Neural crest cell (in vitro differentiated cells): ENCODE results near the gene DHDH. TPM values are rescaled to one million over a fixed set of nuclear protein-coding genes. Genes with fewer than 3 reads are reported as not detected.

Experiments
- DNase-seq: peaks from one replicate; pipeline ENCODE4 v3.0.0; 2021; ENCODE audit warnings: low read depth, mixed read lengths, low spot score
- H3K27ac Mint-ChIP-seq: one replicate; pipeline ENCODE4 v1.8.0; 2021; ENCODE audit warnings: mild to moderate bottlenecking, mixed read lengths; ENCODE audit not compliant: unreplicated experiment
- H3K27me3 Mint-ChIP-seq: 2 replicates; pipeline ENCODE4 v1.8.0; 2021; ENCODE audit warnings: low read depth, mild to moderate bottlenecking, mixed read lengths
- H3K36me3 Mint-ChIP-seq: 2 replicates; pipeline ENCODE4 v1.8.0; 2021; ENCODE audit warnings: low read depth, mild to moderate bottlenecking, mixed read lengths
- H3K4me1 Mint-ChIP-seq: 2 replicates; pipeline ENCODE4 v1.8.0; 2021; ENCODE audit warnings: mixed read lengths
- H3K4me3 Mint-ChIP-seq: one replicate; pipeline ENCODE4 v1.8.0; 2021; ENCODE audit warnings: mild to moderate bottlenecking, mixed read lengths
- H3K9me3 Mint-ChIP-seq: 2 replicates; pipeline ENCODE4 v1.8.0; 2021; ENCODE audit warnings: mixed read lengths
- total RNA-seq: library from RNA; stranded (reverse); gene quantifications from 2 replicates; pipeline ENCODE4 v1.2.1, GENCODE V29; 2021
- TF ChIP-seq, protein P1 (sequence below): fragments of 200-600 bp; sonication (generic); conservative IDR thresholded peaks from 2 replicates; pipeline ENCODE4 v1.5.0; 2021; ENCODE audit warnings: antibody characterized with exemption, mild to moderate bottlenecking

The DHDH gene
- total RNA-seq, 1 donor from 2014 or later = 0.47 TPM

DNA sequence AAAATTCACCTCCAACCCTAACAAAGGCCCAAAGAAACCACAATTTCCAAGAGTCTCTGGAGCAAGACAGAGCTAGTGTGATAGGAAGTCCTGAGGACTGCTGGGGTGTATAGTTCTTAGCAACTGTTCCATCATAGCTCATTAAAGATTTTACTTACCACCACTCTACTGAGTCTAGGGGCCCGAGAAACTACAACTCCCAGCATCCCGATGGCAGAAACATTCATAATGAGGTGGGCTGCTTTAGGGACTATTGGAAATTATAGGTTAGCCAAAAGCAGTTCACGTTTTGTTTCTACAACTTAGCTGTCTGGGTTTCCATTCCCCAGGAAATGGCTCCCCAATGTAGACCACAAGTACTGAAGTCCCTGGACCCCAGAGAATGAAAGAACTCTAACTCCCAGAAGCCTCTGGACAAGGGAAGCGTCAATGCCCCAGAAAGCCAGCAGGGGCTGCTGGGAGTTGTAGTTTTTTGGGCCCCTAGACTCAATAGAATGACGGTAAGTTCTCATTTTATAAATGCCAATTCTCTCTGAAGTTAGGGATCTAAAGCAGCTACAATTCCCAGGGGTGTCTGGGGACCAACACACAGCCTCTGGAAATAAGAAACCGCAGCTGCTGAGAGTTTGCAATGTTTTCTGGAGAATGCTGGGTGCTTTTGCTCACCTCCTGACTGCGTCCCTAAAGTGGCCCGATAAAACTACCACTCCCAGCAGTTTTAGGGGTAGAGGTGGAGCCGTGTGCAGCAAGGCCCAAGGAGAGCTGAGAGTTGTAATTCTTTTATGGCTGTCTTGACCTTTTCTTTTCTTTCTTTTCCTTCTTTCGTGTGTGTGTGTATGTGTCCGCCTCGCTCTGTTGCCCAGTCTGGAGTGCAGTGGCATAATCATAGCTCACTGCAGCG is 42.7 kb downstream of the DHDH start:
- no peak overlapping the region for H3K4me3 Mint-ChIP-seq
- peak; percentile 41 for DNase-seq
- TF ChIP-seq, protein P1, sequence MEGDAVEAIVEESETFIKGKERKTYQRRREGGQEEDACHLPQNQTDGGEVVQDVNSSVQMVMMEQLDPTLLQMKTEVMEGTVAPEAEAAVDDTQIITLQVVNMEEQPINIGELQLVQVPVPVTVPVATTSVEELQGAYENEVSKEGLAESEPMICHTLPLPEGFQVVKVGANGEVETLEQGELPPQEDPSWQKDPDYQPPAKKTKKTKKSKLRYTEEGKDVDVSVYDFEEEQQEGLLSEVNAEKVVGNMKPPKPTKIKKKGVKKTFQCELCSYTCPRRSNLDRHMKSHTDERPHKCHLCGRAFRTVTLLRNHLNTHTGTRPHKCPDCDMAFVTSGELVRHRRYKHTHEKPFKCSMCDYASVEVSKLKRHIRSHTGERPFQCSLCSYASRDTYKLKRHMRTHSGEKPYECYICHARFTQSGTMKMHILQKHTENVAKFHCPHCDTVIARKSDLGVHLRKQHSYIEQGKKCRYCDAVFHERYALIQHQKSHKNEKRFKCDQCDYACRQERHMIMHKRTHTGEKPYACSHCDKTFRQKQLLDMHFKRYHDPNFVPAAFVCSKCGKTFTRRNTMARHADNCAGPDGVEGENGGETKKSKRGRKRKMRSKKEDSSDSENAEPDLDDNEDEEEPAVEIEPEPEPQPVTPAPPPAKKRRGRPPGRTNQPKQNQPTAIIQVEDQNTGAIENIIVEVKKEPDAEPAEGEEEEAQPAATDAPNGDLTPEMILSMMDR = no peak
- no peaks in the 10 kb centered on the region for H3K9me3 Mint-ChIP-seq
- peaks cover under 1% of the 10 kb centered on the region for H3K4me1 Mint-ChIP-seq
- no peaks in the 10 kb centered on the region for H3K27me3 Mint-ChIP-seq
- peaks cover 6% of the 10 kb centered on the region for H3K36me3 Mint-ChIP-seq
- peak overlapping the region; percentile 58 for H3K27ac Mint-ChIP-seq

DNA sequence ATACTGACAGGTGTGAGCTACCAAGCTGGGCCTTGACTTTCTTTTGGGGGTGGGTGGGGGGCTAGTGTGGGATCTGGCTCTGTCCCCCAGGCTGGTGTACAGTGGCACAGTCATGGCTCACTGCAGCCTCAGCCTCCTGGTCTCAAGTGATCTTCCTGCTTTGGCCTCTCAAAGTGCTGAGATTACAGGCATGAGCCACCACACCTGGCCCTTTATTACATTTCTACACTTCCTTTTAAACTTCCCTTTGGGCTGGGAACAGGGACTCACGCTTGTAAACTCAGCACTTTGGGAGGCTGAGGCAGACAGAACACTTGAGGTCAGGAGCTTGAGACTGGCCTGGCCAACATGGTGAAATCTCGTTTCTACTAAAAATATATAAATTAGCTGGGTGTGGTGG is 43.6 kb downstream of the DHDH start:
- no peak for DNase-seq
- peaks cover 7% of the 10 kb centered on the region for H3K36me3 Mint-ChIP-seq

DNA sequence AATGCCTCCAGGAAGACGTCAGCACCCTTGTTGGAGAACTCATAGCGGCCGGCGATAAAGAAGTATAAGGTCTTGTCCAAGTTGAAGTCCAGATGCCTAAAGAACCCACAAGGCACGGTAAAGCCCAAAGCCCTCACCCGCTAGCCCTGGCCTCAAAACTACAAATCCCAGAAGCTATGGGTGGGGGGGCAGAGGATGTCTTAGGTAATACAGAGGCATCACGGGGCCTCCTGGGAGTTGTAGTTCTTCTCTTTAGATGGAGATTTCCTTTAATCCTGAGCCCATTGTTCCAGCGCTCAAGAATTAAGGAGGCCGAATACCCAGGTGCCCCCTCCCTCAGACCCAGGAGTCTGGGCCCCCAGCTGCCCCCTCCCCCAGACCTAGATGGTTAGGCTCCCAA is 48.8 kb downstream of the DHDH start:
- no peak overlapping the region for H3K27ac Mint-ChIP-seq
- TF ChIP-seq, protein P1 = no peak
- no peaks in the 10 kb centered on the region for H3K27me3 Mint-ChIP-seq
- no peak overlapping the region for H3K4me3 Mint-ChIP-seq
- H3K36me3 Mint-ChIP-seq = peaks cover 10% of the 10 kb centered on the region
- no peaks in the 10 kb centered on the region for H3K4me1 Mint-ChIP-seq
- no peak for DNase-seq
- H3K9me3 Mint-ChIP-seq = no peaks in the 10 kb centered on the region

More for the DNA sequence above, 43.6 kb downstream of the DHDH start:
- H3K27ac Mint-ChIP-seq = no peak overlapping the region
- H3K4me1 Mint-ChIP-seq = no peaks in the 10 kb centered on the region
- TF ChIP-seq, protein P1 = no peak
- no peaks in the 10 kb centered on the region for H3K27me3 Mint-ChIP-seq
- H3K9me3 Mint-ChIP-seq = no peaks in the 10 kb centered on the region
- no peak overlapping the region for H3K4me3 Mint-ChIP-seq

DNA sequence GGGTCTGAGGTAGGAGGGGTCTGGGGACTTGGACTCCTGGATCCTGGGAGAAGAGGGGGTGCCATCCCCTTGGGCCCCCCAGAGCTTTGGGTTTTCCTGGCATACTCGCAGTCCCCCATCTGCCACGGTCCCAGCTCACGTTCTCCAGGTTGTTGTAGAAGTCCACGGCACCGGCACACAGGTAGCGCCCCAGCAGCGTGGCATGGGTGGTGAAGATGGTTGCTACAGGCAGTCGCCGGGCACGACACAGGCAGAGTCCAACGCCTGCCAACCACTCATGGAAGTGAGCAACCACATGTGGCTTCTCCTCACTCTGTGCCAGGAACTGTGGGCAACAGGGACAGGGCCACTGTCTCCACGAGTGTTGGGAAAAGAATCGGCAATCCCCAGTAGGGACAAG is 52.2 kb downstream of the DHDH start:
- no peaks in the 10 kb centered on the region for H3K27me3 Mint-ChIP-seq
- H3K36me3 Mint-ChIP-seq = peaks cover 11% of the 10 kb centered on the region
- TF ChIP-seq, protein P1 = no peak
- no peak overlapping the region for H3K4me3 Mint-ChIP-seq
- DNase-seq = no peak
- no peak overlapping the region for H3K27ac Mint-ChIP-seq
- H3K4me1 Mint-ChIP-seq = peaks cover 5% of the 10 kb centered on the region
- no peaks in the 10 kb centered on the region for H3K9me3 Mint-ChIP-seq

DNA sequence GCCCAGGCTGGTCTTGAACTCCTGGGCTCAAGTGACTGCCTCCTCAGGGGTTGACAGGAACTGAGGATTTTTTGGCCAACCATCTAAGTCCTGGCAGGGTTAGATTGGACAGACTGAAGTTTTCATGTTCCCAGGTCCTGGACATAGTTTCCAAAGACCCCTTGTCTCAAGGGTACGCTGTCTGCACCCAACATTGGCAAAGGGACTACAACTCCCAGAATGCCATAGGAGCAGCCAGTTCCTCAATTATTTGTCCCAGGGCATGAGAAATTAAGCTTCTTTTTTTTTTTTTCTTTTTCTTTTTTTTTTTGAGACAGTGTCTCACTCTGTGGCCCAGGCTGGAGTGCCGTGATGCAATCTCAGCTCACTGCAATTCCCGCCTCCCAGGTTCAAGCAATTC is 52.7 kb downstream of the DHDH start:
- peaks cover 9% of the 10 kb centered on the region for H3K4me1 Mint-ChIP-seq
- TF ChIP-seq, protein P1 = no peak
- no peak for DNase-seq
- no peaks in the 10 kb centered on the region for H3K9me3 Mint-ChIP-seq
- H3K4me3 Mint-ChIP-seq = no peak overlapping the region
- H3K27me3 Mint-ChIP-seq = no peaks in the 10 kb centered on the region
- H3K27ac Mint-ChIP-seq = no peak overlapping the region
- peaks cover 11% of the 10 kb centered on the region for H3K36me3 Mint-ChIP-seq
